ENCODE measurements around the gene REG4. TPM values are rescaled to one million over a fixed set of nuclear protein-coding genes. Genes with fewer than 3 reads are reported as not detected.

REG4 gene
- total and polyA plus RNA-seq, 2 donors (not counting 3 experiments of a cell fraction or from before 2014, with no cell fraction given): not detected

- Histone ChIP-seq H4K20me1 (replicated peaks; ENCODE audit: control insufficient read depth, extremely low read depth, insufficient read depth, low read length) (no peaks in the 10 kb centered on the region), H3K4me1 (ENCODE audit: control insufficient read depth, extremely low read depth, insufficient read depth, low read length) (no peaks in the 10 kb centered on the region), H3K9me3 (replicated peaks; ENCODE audit: control insufficient read depth, insufficient read depth, low read length) (no peaks in the 10 kb centered on the region), H3K79me2 (ENCODE audit: control insufficient read depth, insufficient read depth, low read length) (no peaks in the 10 kb centered on the region), H3K4me3 (replicated peaks in 1 of 3; ENCODE audit: insufficient read depth in 1 of 3, low read depth in 1 of 3, low read length in 3 of 3) (no peak overlapping the region), H3K4me2 (ENCODE audit: insufficient read depth, low read length) (no peak overlapping the region), H3K9me1 (replicated peaks; ENCODE audit: control insufficient read depth, extremely low read depth, insufficient read depth, low read length) (no peaks in the 10 kb centered on the region), H2AFZ (ENCODE audit: low read depth, low read length) (no peak overlapping the region), H3K36me3 (ENCODE audit: control insufficient read depth in 2 of 2, extremely low read depth in 1 of 2, insufficient read depth in 2 of 2, low read length in 2 of 2) (no peaks in the 10 kb centered on the region), H3K27me3 (ENCODE audit: control insufficient read depth in 2 of 2, insufficient read depth in 2 of 2, low read length in 2 of 2) (peaks cover 8 to 15% of the 10 kb centered on the region in 2 experiments), H3K9ac (replicated peaks; ENCODE audit: extremely low read depth, insufficient read depth, low read length) (no peak overlapping the region), H3K27ac (ENCODE audit: insufficient read depth, low read depth, low read length) (no peak overlapping the region)
- DNase-seq (ENCODE audit: low read depth, low spot score): no peak
- TF ChIP-seq POLR2A (IDR thresholded peaks at IDR 0.05; ENCODE audit: low read depth, low read length): no peak
- no peak for TF ChIP-seq FOS (IDR thresholded peaks at IDR 0.05; ENCODE audit: borderline replicate concordance, insufficient read depth, low read length)
- TF ChIP-seq POLR2AphosphoS5 (IDR thresholded peaks at IDR 0.05; ENCODE audit: insufficient read depth, low read depth, low read length): no peak
- TF ChIP-seq MYC (IDR thresholded peaks at IDR 0.05; ENCODE audit: low read depth, low read length): no peak
- no peak for TF ChIP-seq GATA2 (IDR thresholded peaks at IDR 0.05; ENCODE audit: insufficient read depth, insufficient read length, low read depth, low read length)
- TF ChIP-seq EZH2 (IDR thresholded peaks at IDR 0.05; ENCODE audit: borderline replicate concordance, low read depth, low read length, severe bottlenecking): no peak
- TF ChIP-seq MAX (IDR thresholded peaks at IDR 0.05; ENCODE audit: insufficient read depth, insufficient read length): no peak
- no peak for TF ChIP-seq JUN (IDR thresholded peaks at IDR 0.05; ENCODE audit: borderline replicate concordance, insufficient read depth, insufficient read length, low read depth)
- TF ChIP-seq CTCF (IDR thresholded peaks at IDR 0.05; ENCODE audit: extremely low read depth in 1 of 2, insufficient read depth in 1 of 2, low read depth in 1 of 2, low read length in 2 of 2): no peak
- dilution Hi-C loops (cut with MboI; ENCODE audit: extremely low pct_ligation_motif_present, low sequenced_read_pairs) (no loop called here), intact Hi-C loops (cut with micrococcal nuclease) (no loop called here)
- ChIA-PET POLR2A (no interaction called here), CTCF (interaction anchor here (2.9 kb wide), 1 partner anchor 27 kb away, joined by 11 read pairs; no protein-coding TSS in a partner anchor)
- FAIRE-seq: no peak
- no TSS peak for BruUV-seq (replicated peaks)
These were observed 29.6 kb downstream of the REG4 start for GRCh38 chr1:119781434-119782210.
